Smooth muscle cell (in vitro differentiated cells): ENCODE measurements around the gene DET1. TPM values are rescaled to one million over a fixed set of nuclear protein-coding genes. Genes with fewer than 3 reads are reported as not detected.

Experiments used
- DNase-seq: peaks from one replicate; lab custom pipeline; 2025; ENCODE audit not compliant: unreplicated experiment; lab: John Stamatoyannopoulos, UW
- H2AFZ ChIP-seq: fragments of 200-600 bp; sonication (generic); 2 replicates; pipeline ENCODE4 v1.6.0; 2016; ENCODE audit warnings: antibody characterized with exemption, low read depth, mild to moderate bottlenecking
- H3F3A ChIP-seq: fragments of 200-600 bp; sonication (generic); 2 replicates; pipeline ENCODE4 v1.6.0; 2017; ENCODE audit warnings: antibody characterized with exemption, low read depth
- H3K27ac ChIP-seq: fragments of 200-600 bp; sonication (generic); 2 replicates; pipeline ENCODE4 v1.5.1; 2016; ENCODE audit warnings: low read depth, mild to moderate bottlenecking
- H3K27me3 ChIP-seq: fragments of 200-600 bp; sonication (generic); 2 replicates; pipeline ENCODE4 v1.6.1; 2016; ENCODE audit warnings: low read depth, mild to moderate bottlenecking
- H3K36me3 ChIP-seq: fragments of 200-600 bp; sonication (generic); 2 replicates; pipeline ENCODE4 v1.5.1; 2016; ENCODE audit warnings: low read depth
- H3K4me1 ChIP-seq: fragments of 200-600 bp; sonication (generic); 2 replicates; pipeline ENCODE4 v1.5.1; 2016; ENCODE audit warnings: low read depth
- H3K4me2 ChIP-seq: fragments of 200-600 bp; sonication (generic); 2 replicates; pipeline ENCODE4 v1.6.0; 2016; ENCODE audit warnings: mild to moderate bottlenecking
- H3K4me3 ChIP-seq: fragments of 200-600 bp; sonication (generic); 2 replicates; pipeline ENCODE4 v1.5.1; 2016; ENCODE audit warnings: mild to moderate bottlenecking
- H3K79me2 ChIP-seq: fragments of 200-600 bp; sonication (generic); 2 replicates; pipeline ENCODE4 v1.6.0; 2016; ENCODE audit warnings: low read depth, mild to moderate bottlenecking
- H3K9ac ChIP-seq: fragments of 200-600 bp; sonication (generic); 2 replicates; pipeline ENCODE4 v1.6.0; 2016; ENCODE audit warnings: low read depth
- H3K9me3 ChIP-seq: fragments of 200-600 bp; sonication (generic); replicated peaks from 2 replicates; pipeline ENCODE4 v1.5.1; 2016; ENCODE audit warnings: low read depth
- H4K20me1 ChIP-seq: fragments of 200-600 bp; sonication (generic); 2 replicates; pipeline ENCODE4 v1.6.0; 2016; ENCODE audit warnings: low read depth
- CTCF ChIP-seq: fragments of 200-600 bp; sonication (generic); IDR thresholded peaks from 2 replicates; pipeline ENCODE4 v1.5.1; 2017; ENCODE audit warnings: borderline replicate concordance, mild to moderate bottlenecking, antibody characterized with exemption; ENCODE audit not compliant: insufficient read depth, poor library complexity, severe bottlenecking
- WGBS: methylation state at CpG from one replicate; pipeline ENCODE4 v1.1.7; 2016; ENCODE audit warnings: low lambda C conversion rate; 5-methylcytosine and 5-hydroxymethylcytosine counted together
- polyA plus RNA-seq: library from polyadenylated mRNA; unstranded; fragments of >200 nt; fragmentation: Nextera tagmentation; extraction: Ambion mirVana; gene quantifications from 2 replicates; pipeline ENCODE4 v1.2.1, GENCODE V29; 2016
- small RNA-seq: library from RNA; depleted of rRNA; stranded (forward); fragments of <200 nt; gene quantifications from one replicate; pipeline ENCODE3, GENCODE V24; 2014
- total RNA-seq: library from RNA; depleted of rRNA; stranded (reverse); fragments of >200 nt; gene quantifications from 2 replicates; pipeline ENCODE4 v1.2.3, GENCODE V29; 2014

Gene DET1
- total and polyA plus RNA-seq, 2 experiments from 2014 or later: 4.3 to 6.0 TPM

DNA sequence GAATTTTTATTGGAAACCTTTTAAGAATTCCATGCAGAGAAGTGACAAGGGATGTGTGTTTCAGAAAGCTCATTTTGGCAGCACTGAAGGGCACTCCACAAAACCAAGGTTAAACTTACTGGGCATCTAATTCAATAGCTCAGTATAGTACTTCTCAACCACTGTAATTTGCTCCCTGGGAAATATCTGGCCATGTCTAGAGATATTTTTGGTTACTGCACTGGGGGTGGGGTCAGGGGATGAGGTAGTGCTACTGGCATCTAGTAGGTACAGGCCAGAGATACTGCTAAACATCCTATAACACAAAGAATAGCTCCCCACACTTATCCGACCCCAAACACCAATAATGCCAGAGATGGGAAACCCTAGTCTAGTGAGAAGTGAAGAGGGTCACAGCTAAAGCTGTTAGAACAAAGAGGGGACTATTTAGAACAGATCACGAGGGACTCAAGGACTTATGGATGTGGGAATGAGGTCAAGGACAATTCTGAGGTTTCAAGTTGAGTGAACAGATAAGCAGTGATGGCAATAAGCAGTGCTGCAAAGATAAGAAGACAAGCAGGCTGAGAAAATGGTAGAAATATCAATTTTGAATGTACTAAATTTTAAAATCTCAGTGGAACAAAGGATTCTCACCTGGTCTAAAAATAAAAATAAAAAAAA, 82.5 kb downstream of the DET1 start:
- DNase-seq: no peak
- H2AFZ ChIP-seq: no peak overlapping the region
- no peaks in the 10 kb centered on the region for H4K20me1 ChIP-seq
- TF ChIP-seq CTCF: no peak
- H3K27ac ChIP-seq: no peak overlapping the region
- H3K79me2 ChIP-seq: peaks cover 26% of the 10 kb centered on the region
- H3K9me3 ChIP-seq: no peaks in the 10 kb centered on the region
- no peak overlapping the region for H3K4me2 ChIP-seq
- H3K27me3 ChIP-seq: no peaks in the 10 kb centered on the region
- H3K36me3 ChIP-seq: no peaks in the 10 kb centered on the region
- WGBS: 88% methylated on average over 2 of the region's 2 CpGs
- H3F3A ChIP-seq: no peaks in the 10 kb centered on the region
- no peak overlapping the region for H3K4me3 ChIP-seq
- H3K4me1 ChIP-seq: peaks cover 14% of the 10 kb centered on the region
- no peak overlapping the region for H3K9ac ChIP-seq

Small RNA genes within 50 kb of the gene (small RNA-seq; reads per million reads assigned to genes)
- gene AC013489.2: not detected

Other genes starting within 250 kb of the DET1 start
- 17.1 and 17.5 TPM in 2 replicates for gene MRPL46, start 79.3 kb downstream of the DET1 start, total RNA-seq
- gene MRPL46, start 79.3 kb downstream of the DET1 start, polyA plus RNA-seq: 31.0 and 35.0 TPM in 2 replicates
- 16.0 and 39.1 TPM in 2 replicates for gene MRPS11, start 79.0 kb downstream of the DET1 start, total RNA-seq
- gene MRPS11, start 79.0 kb downstream of the DET1 start, polyA plus RNA-seq: 64.4 and 69.1 TPM in 2 replicates
- 44.5 and 50.1 TPM in 2 replicates for gene AEN, start 74.7 kb upstream of the DET1 start, total RNA-seq
- gene AEN, start 74.7 kb upstream of the DET1 start, polyA plus RNA-seq: 53.3 and 57.6 TPM in 2 replicates
- gene ISG20, start 92.3 kb upstream of the DET1 start, total RNA-seq: 0.81 and 1.2 TPM in 2 replicates
- gene ISG20, start 92.3 kb upstream of the DET1 start, polyA plus RNA-seq: 1.1 and 2.6 TPM in 2 replicates